GM12878 (cell line): Measurements from ENCODE around the gene NAA10. TPM values are rescaled to one million over a fixed set of nuclear protein-coding genes. Genes with fewer than 3 reads are reported as not detected.

Source experiments
- ATAC-seq: fragments of 200-7000 bp; cut with Tn5 transposase; 3 replicates; pipeline ENCODE4 v1.9.1; 2020; ENCODE audit warnings: mild to moderate bottlenecking, moderate library complexity
- BruUV-seq: library from RNA; stranded (reverse); fragments of 400-500 nt; replicated peaks from 2 replicates; lab custom pipeline; 2021; lab: Mats Ljungman, UMichigan
- CTCF ChIA-PET: fragments of 300-600 bp; sonication (Branson Sonifier 250); formaldehyde crosslinking; extraction: SDS; loops from one replicate; lab custom pipeline; 2021; ENCODE audit warnings: inconsistent platforms; lab: Yijun Ruan, JAX
- POLR2A ChIA-PET: fragments of 350-600 bp; formaldehyde crosslinking; extraction: SDS; loops from one replicate; lab custom pipeline; 2021; ENCODE audit warnings: inconsistent platforms; lab: Charles Lee
- RAD21 ChIA-PET: fragments of 300-600 bp; sonication (Branson Sonifier 250); formaldehyde crosslinking; loops from one replicate; lab custom pipeline; 2023; ENCODE audit warnings: antibody characterized with exemption; ENCODE audit not compliant: unreplicated experiment; lab: Charles Lee
- SMC1A ChIA-PET: fragments of 300-600 bp; sonication (Branson Sonifier 250); formaldehyde crosslinking; loops from one replicate; lab custom pipeline; 2023; ENCODE audit not compliant: unreplicated experiment, uncharacterized antibody; lab: Charles Lee
- DNase-seq: peaks from one replicate; pipeline ENCODE4 v3.0.0-alpha.2; 2011; ENCODE audit warnings: low read depth, low spot score
- FAIRE-seq: peaks from 3 replicates; lab custom pipeline; 2011; peaks lifted over from hg19 to GRCh38; lab: Jason Lieb, UNC
- H2AFZ ChIP-seq: 2 replicates; pipeline ENCODE4 v1.6.0; 2011; ENCODE audit warnings: low read depth, low read length, control low read depth; ENCODE audit not compliant: control insufficient read depth
- H3K27ac ChIP-seq: 2 replicates; pipeline ENCODE4 v1.5.1; 2011; ENCODE audit warnings: control low read depth; ENCODE audit not compliant: control insufficient read depth, insufficient read depth
- H3K27me3 ChIP-seq, 2 experiments: replicated peaks in 1 of 2; 2 replicates each; pipeline versions ENCODE4 v1.6.0 to v1.6.1; 2011; ENCODE audit warnings: low read length in 1 of 2; ENCODE audit not compliant: control insufficient read depth in 2 of 2, insufficient read depth in 2 of 2
- H3K36me3 ChIP-seq, 2 experiments: 2 replicates each; pipeline ENCODE4 v1.5.1; 2011; ENCODE audit warnings: low read length in 1 of 2; ENCODE audit not compliant: control insufficient read depth in 2 of 2, insufficient read depth in 2 of 2
- H3K4me1 ChIP-seq: 2 replicates; pipeline ENCODE4 v1.6.1; 2011; ENCODE audit warnings: mild to moderate bottlenecking, low read length, moderate library complexity, mixed read lengths; ENCODE audit not compliant: control insufficient read depth, insufficient read depth
- H3K4me2 ChIP-seq: 2 replicates; pipeline ENCODE4 v1.6.0; 2011; ENCODE audit warnings: control low read depth; ENCODE audit not compliant: control insufficient read depth, insufficient read depth
- H3K4me3 ChIP-seq: fragments of 200-600 bp; sonication (generic); 2 replicates; pipeline ENCODE4 v1.5.1; 2016
- H3K79me2 ChIP-seq: 2 replicates; pipeline ENCODE4 v1.6.0; 2011; ENCODE audit warnings: low read length; ENCODE audit not compliant: control insufficient read depth, insufficient read depth
- H3K9ac ChIP-seq: 2 replicates; pipeline ENCODE4 v1.8.0; 2011; ENCODE audit warnings: low read length, control low read depth, mixed read lengths; ENCODE audit not compliant: control insufficient read depth, insufficient read depth
- H3K9me3 ChIP-seq: replicated peaks from 3 replicates; pipeline ENCODE4 v1.5.1; 2011; ENCODE audit warnings: mild to moderate bottlenecking, low read length; ENCODE audit not compliant: control insufficient read depth, insufficient read depth
- H4K20me1 ChIP-seq: 2 replicates; pipeline ENCODE4 v1.6.0; 2011; ENCODE audit not compliant: control insufficient read depth, insufficient read depth
- HDGF ChIP-seq: fragments of 450-650 bp; IDR thresholded peaks from 2 replicates; pipeline ENCODE4 v1.6.1; 2016; ENCODE audit warnings: antibody characterized with exemption
- WGBS: methylation state at CpG from one replicate; pipeline ENCODE4 v1.1.6; 2016; ENCODE audit warnings: low lambda C conversion rate; ENCODE audit not compliant: insufficient replicate concordance, insufficient coverage; ENCODE audit errors: missing lambda C conversion rate; 5-methylcytosine and 5-hydroxymethylcytosine counted together
- in situ Hi-C: fragments of 300-500 bp; cut with MboI; formaldehyde crosslinking; loops from 9 replicates; pipeline ENCODE4 v1.14.3; 2018; ENCODE audit warnings: mixed read lengths
- intact Hi-C: fragments of 100-400 bp; cut with micrococcal nuclease; formaldehyde crosslinking; loops from one replicate; pipeline ENCODE4 v1.14.2; 2022; ENCODE audit not compliant: unreplicated experiment
- polyA plus RNA-seq, 11 experiments: library from polyadenylated mRNA; depleted of rRNA in 4 of 11; unstranded in 6 of 11; stranded (reverse) in 5 of 11; fragments of >200 nt; fragmentation: Nextera tagmentation in 4 of 11; fragmentation: Illumina TruSeq in 1 of 11; extraction: Ambion mirVana in 4 of 11; extraction: Trizol in 1 of 11; gene quantifications; 1 replicate in 1 of 11; 2 replicates in 10 of 11; pipeline versions ENCODE4 v1.2.1 to v1.2.3, GENCODE V29; 2011 to 2016; ENCODE audit warnings: inconsistent platforms in 2 of 11, missing spikeins in 2 of 11, low read depth in 1 of 11
- total RNA-seq, 4 experiments: library from RNA; depleted of rRNA in 3 of 4; stranded (reverse); fragments of >200 nt in 3 of 4; fragmentation: Illumina TruSeq in 1 of 4; extraction: Trizol in 1 of 4; gene quantifications; 2 replicates each; pipeline versions ENCODE4 v1.2.1 to v1.2.3, GENCODE V29; 2013 to 2021
- TF ChIP-seq, protein P1 (sequence below): fragments of 450-650 bp; IDR thresholded peaks from 2 replicates; pipeline ENCODE4 v1.6.1; 2017; ENCODE audit warnings: mild to moderate bottlenecking, moderate library complexity
- TF ChIP-seq, protein P2 (sequence below): fragments of 450-650 bp; IDR thresholded peaks from 2 replicates; pipeline ENCODE4 v1.6.1; 2017; ENCODE audit warnings: mild to moderate bottlenecking

Gene NAA10
- total and polyA plus RNA-seq, 10 of the 15 experiments (the other 5 are each of a cell fraction or from before 2014, with no cell fraction given), result 7.9 to 212 (median 98.9) TPM

DNA sequence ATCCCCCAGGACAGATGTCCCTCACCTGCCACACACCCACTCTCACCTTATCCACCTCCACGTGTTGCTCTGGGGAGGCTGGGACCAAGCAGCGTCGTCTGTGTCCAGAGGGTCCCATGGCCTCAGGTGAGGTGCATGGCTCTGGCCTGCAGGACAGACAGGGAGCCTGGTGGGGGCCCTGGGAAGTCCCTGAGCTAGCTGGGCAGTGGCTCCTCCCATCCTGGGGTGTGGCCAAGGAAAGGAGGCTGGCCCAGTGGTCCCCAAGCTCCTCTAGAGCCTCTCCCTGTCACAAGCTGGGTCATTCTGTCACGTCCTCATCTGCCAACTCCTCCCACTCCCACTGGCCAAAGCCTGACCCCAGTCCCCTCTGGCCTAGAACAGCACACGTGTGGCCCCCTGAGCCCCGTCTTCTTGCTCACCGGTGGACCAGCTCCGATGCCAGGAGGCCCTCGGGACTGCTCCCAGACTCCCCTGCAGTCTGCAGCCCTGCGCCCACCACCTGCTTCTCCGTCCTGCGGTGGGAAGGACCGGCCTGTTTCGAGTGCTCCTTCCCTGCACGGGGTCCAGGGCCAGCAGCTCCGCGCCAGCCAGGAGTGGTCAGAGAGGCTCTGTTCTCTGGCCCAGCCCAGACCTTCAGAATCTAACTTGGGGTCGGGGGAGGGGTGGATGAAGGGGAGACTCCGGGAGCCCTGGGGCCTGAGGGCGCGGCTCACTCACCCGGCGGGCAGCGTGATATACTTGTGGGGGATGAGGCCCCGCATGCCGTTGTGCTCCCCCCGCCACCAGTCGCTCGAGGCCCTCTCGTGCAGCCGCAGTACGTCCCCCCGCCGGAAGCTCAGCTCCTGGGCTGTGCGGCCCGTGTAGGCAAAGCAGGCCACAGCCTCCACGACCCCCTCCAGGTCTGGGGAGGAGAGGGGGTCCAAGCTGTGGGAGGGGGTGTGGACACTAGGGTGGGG, 25.5 kb downstream of the NAA10 start:
- H3K9me3 ChIP-seq, result no peaks in the 10 kb centered on the region
- no peaks in the 10 kb centered on the region for H3K4me1 ChIP-seq
- no peaks in the 10 kb centered on the region for H4K20me1 ChIP-seq
- in situ Hi-C loops (no loop called here), intact Hi-C loops (no loop called here)
- no peaks in the 10 kb centered on the region for H3K79me2 ChIP-seq
- no peaks in the 10 kb centered on the region for H3K27me3 ChIP-seq
- no peak overlapping the region for H3K4me3 ChIP-seq
- POLR2A ChIA-PET, result interaction anchor here (0.5 to 1.1 kb wide), 3 partner anchors 9 to 787 kb away, joined by 3 to 6 read pairs (median 6); no protein-coding TSS in a partner anchor
- CTCF ChIA-PET, result interaction anchor here (1.3 to 1.7 kb wide), 2 partner anchors 13 to 38 kb away, joined by 3 to 6 read pairs; no protein-coding TSS in a partner anchor
- 81% methylated on average over 22 of the region's 37 CpGs for WGBS
- no peaks in the 10 kb centered on the region; a peak in 2 of 4 replicates for H3K36me3 ChIP-seq
- H3K27ac ChIP-seq, result no peak overlapping the region
- FAIRE-seq (no peak), DNase-seq (no peak), ATAC-seq (peak; percentile 87)
- BruUV-seq, result no TSS peak
- RAD21 ChIA-PET, result interaction anchor here (0.9 to 1.0 kb wide), 3 partner anchors 14 to 16 kb away, joined by 3 read pairs; no protein-coding TSS in a partner anchor
- no peak overlapping the region for H3K4me2 ChIP-seq
- no peak overlapping the region for H2AFZ ChIP-seq
- TF ChIP-seq, protein P1, sequence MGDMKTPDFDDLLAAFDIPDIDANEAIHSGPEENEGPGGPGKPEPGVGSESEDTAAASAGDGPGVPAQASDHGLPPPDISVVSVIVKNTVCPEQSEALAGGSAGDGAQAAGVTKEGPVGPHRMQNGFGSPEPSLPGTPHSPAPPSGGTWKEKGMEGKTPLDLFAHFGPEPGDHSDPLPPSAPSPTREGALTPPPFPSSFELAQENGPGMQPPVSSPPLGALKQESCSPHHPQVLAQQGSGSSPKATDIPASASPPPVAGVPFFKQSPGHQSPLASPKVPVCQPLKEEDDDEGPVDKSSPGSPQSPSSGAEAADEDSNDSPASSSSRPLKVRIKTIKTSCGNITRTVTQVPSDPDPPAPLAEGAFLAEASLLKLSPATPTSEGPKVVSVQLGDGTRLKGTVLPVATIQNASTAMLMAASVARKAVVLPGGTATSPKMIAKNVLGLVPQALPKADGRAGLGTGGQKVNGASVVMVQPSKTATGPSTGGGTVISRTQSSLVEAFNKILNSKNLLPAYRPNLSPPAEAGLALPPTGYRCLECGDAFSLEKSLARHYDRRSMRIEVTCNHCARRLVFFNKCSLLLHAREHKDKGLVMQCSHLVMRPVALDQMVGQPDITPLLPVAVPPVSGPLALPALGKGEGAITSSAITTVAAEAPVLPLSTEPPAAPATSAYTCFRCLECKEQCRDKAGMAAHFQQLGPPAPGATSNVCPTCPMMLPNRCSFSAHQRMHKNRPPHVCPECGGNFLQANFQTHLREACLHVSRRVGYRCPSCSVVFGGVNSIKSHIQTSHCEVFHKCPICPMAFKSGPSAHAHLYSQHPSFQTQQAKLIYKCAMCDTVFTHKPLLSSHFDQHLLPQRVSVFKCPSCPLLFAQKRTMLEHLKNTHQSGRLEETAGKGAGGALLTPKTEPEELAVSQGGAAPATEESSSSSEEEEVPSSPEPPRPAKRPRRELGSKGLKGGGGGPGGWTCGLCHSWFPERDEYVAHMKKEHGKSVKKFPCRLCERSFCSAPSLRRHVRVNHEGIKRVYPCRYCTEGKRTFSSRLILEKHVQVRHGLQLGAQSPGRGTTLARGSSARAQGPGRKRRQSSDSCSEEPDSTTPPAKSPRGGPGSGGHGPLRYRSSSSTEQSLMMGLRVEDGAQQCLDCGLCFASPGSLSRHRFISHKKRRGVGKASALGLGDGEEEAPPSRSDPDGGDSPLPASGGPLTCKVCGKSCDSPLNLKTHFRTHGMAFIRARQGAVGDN, result 0 out of 2 replicates have a peak, but pooled peaks have one; percentile 28
- TF ChIP-seq, protein P2, sequence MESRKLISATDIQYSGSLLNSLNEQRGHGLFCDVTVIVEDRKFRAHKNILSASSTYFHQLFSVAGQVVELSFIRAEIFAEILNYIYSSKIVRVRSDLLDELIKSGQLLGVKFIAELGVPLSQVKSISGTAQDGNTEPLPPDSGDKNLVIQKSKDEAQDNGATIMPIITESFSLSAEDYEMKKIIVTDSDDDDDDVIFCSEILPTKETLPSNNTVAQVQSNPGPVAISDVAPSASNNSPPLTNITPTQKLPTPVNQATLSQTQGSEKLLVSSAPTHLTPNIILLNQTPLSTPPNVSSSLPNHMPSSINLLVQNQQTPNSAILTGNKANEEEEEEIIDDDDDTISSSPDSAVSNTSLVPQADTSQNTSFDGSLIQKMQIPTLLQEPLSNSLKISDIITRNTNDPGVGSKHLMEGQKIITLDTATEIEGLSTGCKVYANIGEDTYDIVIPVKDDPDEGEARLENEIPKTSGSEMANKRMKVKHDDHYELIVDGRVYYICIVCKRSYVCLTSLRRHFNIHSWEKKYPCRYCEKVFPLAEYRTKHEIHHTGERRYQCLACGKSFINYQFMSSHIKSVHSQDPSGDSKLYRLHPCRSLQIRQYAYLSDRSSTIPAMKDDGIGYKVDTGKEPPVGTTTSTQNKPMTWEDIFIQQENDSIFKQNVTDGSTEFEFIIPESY, result no peak
- TF ChIP-seq HDGF, result 0 out of 2 replicates have a peak, but pooled peaks have one; percentile 35
- H3K9ac ChIP-seq, result no peak overlapping the region
- SMC1A ChIA-PET, result interaction anchor here (1.0 kb wide), 1 partner anchor 15 kb away, joined by 3 read pairs; no protein-coding TSS in a partner anchor
